HTERT RPE-1 (cell line): ENCODE measurements around the gene C11orf65.

Source experiments
- in situ Hi-C: fragments of 300-500 bp; cut with MboI; formaldehyde crosslinking; loops from 4 replicates; pipeline ENCODE4 v1.14.3; 2020; ENCODE audit warnings: low sequenced_read_pairs

Gene C11orf65

GRCh38 chr11:108467091-108467823 lies at the start of gene C11orf65:
C11orf65 (minus strand) TSS chr11:108467529; CDS start chr11:108461559, 5,970 bp downstream.
- in situ Hi-C loops = no loop called here

- in situ Hi-C loops = no loop called here
Observed at GRCh38 chr11:108516125-108516524, 48.8 kb upstream of the C11orf65 start.

GRCh38 chr11:108512708-108513107 lies 45.4 kb upstream of the C11orf65 start:
- in situ Hi-C loops = no loop called here

- in situ Hi-C loops = no loop called here
Observed at GRCh38 chr11:108511851-108512474, 44.6 kb upstream of the C11orf65 start.

GRCh38 chr11:108508653-108509593 lies 41.6 kb upstream of the C11orf65 start:
- in situ Hi-C loops = no loop called here

- in situ Hi-C loops = no loop called here
Observed at GRCh38 chr11:108501396-108501795, 34.1 kb upstream of the C11orf65 start.

GRCh38 chr11:108500721-108501120 lies 33.4 kb upstream of the C11orf65 start:
- in situ Hi-C loops = no loop called here

GRCh38 chr11:108500169-108500568 lies 32.8 kb upstream of the C11orf65 start:
- in situ Hi-C loops = no loop called here

- in situ Hi-C loops = no loop called here
Observed at GRCh38 chr11:108498816-108499408, 31.6 kb upstream of the C11orf65 start.

- in situ Hi-C loops = no loop called here
Observed at GRCh38 chr11:108498046-108498815, 30.9 kb upstream of the C11orf65 start, which contains the start of gene POGLUT3. POGLUT3 (minus strand) TSS chr11:108498384; CDS start chr11:108498366, 18 bp downstream.

- in situ Hi-C loops = no loop called here
Observed at GRCh38 chr11:108497317-108498045, 30.2 kb upstream of the C11orf65 start.

- in situ Hi-C loops = no loop called here
Observed at GRCh38 chr11:108496643-108497256, 29.4 kb upstream of the C11orf65 start.

GRCh38 chr11:108495326-108495725 lies 28.0 kb upstream of the C11orf65 start:
- in situ Hi-C loops = no loop called here

GRCh38 chr11:108494182-108494581 lies 26.9 kb upstream of the C11orf65 start:
- in situ Hi-C loops = no loop called here

GRCh38 chr11:108491936-108492335 lies 24.6 kb upstream of the C11orf65 start:
- in situ Hi-C loops = no loop called here

GRCh38 chr11:108486828-108487227 lies 19.5 kb upstream of the C11orf65 start:
- in situ Hi-C loops = no loop called here

GRCh38 chr11:108486331-108486730 lies 19.0 kb upstream of the C11orf65 start:
- in situ Hi-C loops = no loop called here

- in situ Hi-C loops = no loop called here
Observed at GRCh38 chr11:108483163-108483562, 15.8 kb upstream of the C11orf65 start.
